Measurements from ENCODE around the gene UBC. TPM values are rescaled to one million over a fixed set of nuclear protein-coding genes. Genes with fewer than 3 reads are reported as not detected.

The UBC gene
- total and polyA plus RNA-seq, 9 of the 15 experiments (the other 6 are each of a cell fraction or from before 2014, with no cell fraction given), result 533 to 1,153 (median 813) TPM

DNA sequence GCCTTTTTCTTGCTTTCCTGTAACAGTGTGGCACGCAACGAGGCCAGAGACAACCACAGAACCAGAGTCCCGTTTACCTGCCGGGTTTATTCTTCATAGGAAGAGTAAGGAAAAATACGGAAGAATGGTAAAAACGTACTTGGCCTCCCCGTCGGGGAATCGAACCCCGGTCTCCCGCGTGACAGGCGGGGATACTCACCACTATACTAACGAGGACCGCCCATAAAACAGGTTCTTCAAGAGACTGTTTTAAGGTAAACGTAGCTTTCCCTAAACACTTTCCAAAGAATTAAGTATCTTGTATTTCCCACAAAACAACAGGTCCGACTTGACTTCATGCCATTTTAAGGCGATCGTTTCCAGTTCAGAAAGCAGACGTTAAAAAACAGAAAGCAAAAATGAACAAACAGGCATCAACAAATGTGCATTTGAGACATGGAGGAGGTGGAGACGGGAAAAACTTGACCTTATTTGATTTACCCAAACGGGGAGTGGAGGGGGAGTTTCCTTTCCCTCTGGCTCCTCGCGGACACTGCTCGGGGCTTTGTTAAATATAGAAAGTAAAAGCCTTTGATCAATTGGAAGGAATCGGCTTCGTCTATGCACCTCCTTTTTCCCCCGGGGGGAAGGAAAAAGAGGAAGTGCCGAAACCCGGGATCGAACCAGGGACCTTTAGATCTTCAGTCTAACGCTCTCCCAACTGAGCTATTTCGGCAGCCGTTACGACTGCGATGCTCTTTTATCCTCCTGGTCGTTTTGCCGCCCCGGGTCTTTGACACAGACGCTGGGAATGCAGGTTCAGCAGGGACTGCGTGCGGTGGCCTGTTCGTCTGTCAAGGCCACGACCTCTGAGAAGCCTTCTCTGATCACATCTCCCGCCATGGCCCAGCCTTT lies 13.0 kb upstream of the UBC start (continued):
- TF ChIP-seq, protein P1, sequence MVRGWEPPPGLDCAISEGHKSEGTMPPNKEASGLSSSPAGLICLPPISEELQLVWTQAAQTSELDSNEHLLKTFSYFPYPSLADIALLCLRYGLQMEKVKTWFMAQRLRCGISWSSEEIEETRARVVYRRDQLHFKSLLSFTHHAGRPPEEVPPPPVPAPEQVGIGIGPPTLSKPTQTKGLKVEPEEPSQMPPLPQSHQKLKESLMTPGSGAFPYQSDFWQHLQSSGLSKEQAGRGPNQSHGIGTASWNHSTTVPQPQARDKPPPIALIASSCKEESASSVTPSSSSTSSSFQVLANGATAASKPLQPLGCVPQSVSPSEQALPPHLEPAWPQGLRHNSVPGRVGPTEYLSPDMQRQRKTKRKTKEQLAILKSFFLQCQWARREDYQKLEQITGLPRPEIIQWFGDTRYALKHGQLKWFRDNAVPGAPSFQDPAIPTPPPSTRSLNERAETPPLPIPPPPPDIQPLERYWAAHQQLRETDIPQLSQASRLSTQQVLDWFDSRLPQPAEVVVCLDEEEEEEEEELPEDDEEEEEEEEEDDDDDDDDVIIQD (CRISPR knock-in tag; IDR thresholded peaks at IDR 0.05), result no peak
- TF ChIP-seq XRCC4 (IDR thresholded peaks at IDR 0.05; ENCODE audit: extremely low read depth, insufficient read depth, insufficient read length), result no peak
- TF ChIP-seq POLR2H (tag; IDR thresholded peaks at IDR 0.05; ENCODE audit: low read depth), result peak; percentile 100
- TF ChIP-seq, protein P2, sequence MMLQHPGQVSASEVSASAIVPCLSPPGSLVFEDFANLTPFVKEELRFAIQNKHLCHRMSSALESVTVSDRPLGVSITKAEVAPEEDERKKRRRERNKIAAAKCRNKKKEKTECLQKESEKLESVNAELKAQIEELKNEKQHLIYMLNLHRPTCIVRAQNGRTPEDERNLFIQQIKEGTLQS (IDR thresholded peaks at IDR 0.05), result no peak
- TF ChIP-seq, protein P2 (CRISPR knock-in tag; conservative IDR thresholded peaks at IDR 0.05), result peak; percentile 49; the same call in 1 of the 2 replicates
- TF ChIP-seq, protein P3, sequence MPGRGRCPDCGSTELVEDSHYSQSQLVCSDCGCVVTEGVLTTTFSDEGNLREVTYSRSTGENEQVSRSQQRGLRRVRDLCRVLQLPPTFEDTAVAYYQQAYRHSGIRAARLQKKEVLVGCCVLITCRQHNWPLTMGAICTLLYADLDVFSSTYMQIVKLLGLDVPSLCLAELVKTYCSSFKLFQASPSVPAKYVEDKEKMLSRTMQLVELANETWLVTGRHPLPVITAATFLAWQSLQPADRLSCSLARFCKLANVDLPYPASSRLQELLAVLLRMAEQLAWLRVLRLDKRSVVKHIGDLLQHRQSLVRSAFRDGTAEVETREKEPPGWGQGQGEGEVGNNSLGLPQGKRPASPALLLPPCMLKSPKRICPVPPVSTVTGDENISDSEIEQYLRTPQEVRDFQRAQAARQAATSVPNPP (IDR thresholded peaks at IDR 0.05; ENCODE audit: borderline replicate concordance, insufficient read depth, insufficient read length), result no peak
- no peak for TF ChIP-seq ZNF140 (CRISPR knock-in tag; IDR thresholded peaks at IDR 0.05)
- TF ChIP-seq LEF1 (IDR thresholded peaks at IDR 0.05), result no peak; the same call in 1 of the 2 replicates
- TF ChIP-seq SAFB (IDR thresholded peaks at IDR 0.05; ENCODE audit: borderline replicate concordance, low read depth, low read length), result no peak
- no peak for TF ChIP-seq ZNF431 (CRISPR knock-in tag; IDR thresholded peaks at IDR 0.05)
- 0 out of 2 replicates have a peak, but pooled peaks have one; percentile 13 for TF ChIP-seq RAD51 (IDR thresholded peaks at IDR 0.05; ENCODE audit: borderline replicate concordance, low read depth)
- TF ChIP-seq, protein P4, sequence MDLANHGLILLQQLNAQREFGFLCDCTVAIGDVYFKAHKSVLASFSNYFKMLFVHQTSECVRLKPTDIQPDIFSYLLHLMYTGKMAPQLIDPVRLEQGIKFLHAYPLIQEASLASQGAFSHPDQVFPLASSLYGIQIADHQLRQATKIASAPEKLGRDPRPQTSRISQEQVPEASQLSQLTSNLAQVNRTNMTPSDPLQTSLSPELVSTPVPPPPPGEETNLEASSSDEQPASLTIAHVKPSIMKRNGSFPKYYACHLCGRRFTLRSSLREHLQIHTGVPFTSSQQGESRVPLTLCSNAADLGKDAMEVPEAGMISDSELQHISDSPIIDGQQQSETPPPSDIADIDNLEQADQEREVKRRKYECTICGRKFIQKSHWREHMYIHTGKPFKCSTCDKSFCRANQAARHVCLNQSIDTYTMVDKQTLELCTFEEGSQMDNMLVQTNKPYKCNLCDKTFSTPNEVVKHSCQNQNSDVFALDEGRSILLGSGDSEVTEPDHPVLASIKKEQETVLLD (IDR thresholded peaks at IDR 0.05), result peak; percentile 15; the same call in 1 of the 2 replicates
- TF ChIP-seq, protein P5, sequence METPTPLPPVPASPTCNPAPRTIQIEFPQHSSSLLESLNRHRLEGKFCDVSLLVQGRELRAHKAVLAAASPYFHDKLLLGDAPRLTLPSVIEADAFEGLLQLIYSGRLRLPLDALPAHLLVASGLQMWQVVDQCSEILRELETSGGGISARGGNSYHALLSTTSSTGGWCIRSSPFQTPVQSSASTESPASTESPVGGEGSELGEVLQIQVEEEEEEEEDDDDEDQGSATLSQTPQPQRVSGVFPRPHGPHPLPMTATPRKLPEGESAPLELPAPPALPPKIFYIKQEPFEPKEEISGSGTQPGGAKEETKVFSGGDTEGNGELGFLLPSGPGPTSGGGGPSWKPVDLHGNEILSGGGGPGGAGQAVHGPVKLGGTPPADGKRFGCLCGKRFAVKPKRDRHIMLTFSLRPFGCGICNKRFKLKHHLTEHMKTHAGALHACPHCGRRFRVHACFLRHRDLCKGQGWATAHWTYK (CRISPR knock-in tag; IDR thresholded peaks at IDR 0.05), result no peak
- no peak for TF ChIP-seq SIN3A (IDR thresholded peaks at IDR 0.05; ENCODE audit: borderline replicate concordance in 2 of 2, control insufficient read depth in 1 of 2, low read depth in 2 of 2, low read length in 2 of 2)
- 0 out of 4 replicates have a peak, but pooled peaks of 1 of the 2 experiments have one; percentile 18 for TF ChIP-seq NONO (IDR thresholded peaks at IDR 0.05; ENCODE audit: low read depth in 2 of 2, low read length in 1 of 2)
- no peak for TF ChIP-seq ZNF699 (CRISPR knock-in tag; IDR thresholded peaks at IDR 0.05; ENCODE audit: insufficient replicate concordance)
- peak; percentile 85 for TF ChIP-seq ZNF764 (CRISPR knock-in tag; IDR thresholded peaks at IDR 0.05; ENCODE audit: low read depth)
- no peak for TF ChIP-seq NFXL1 (CRISPR knock-in tag; IDR thresholded peaks at IDR 0.05)
- TF ChIP-seq HNRNPUL1 (IDR thresholded peaks at IDR 0.05; ENCODE audit: low read length), result 0 out of 2 replicates have a peak, but pooled peaks have one; percentile 64
- TF ChIP-seq FUS (optimal IDR thresholded peaks at IDR 0.05; ENCODE audit: low read depth, low read length), result no peak

Data from K562 (cell line).